ENCODE measurements around the gene RAB34.

Gene RAB34

GRCh38 chr17:28675980-28676379 is 41.7 kb downstream of the RAB34 start:
- Histone ChIP-seq H3K4me3 (ENCODE audit: severe bottlenecking) (no peak overlapping the region), H3K27ac (ENCODE audit: poor library complexity, severe bottlenecking) (no peak overlapping the region), H3K27me3 (ENCODE audit: insufficient read depth, poor library complexity, severe bottlenecking) (no peaks in the 10 kb centered on the region), H3K9me3 (ENCODE audit: severe bottlenecking) (no peaks in the 10 kb centered on the region), H3K4me1 (ENCODE audit: insufficient read depth, poor library complexity, severe bottlenecking) (no peaks in the 10 kb centered on the region), H3K36me3 (ENCODE audit: low read depth) (peaks cover 97% of the 10 kb centered on the region)
- TF ChIP-seq, protein P1, sequence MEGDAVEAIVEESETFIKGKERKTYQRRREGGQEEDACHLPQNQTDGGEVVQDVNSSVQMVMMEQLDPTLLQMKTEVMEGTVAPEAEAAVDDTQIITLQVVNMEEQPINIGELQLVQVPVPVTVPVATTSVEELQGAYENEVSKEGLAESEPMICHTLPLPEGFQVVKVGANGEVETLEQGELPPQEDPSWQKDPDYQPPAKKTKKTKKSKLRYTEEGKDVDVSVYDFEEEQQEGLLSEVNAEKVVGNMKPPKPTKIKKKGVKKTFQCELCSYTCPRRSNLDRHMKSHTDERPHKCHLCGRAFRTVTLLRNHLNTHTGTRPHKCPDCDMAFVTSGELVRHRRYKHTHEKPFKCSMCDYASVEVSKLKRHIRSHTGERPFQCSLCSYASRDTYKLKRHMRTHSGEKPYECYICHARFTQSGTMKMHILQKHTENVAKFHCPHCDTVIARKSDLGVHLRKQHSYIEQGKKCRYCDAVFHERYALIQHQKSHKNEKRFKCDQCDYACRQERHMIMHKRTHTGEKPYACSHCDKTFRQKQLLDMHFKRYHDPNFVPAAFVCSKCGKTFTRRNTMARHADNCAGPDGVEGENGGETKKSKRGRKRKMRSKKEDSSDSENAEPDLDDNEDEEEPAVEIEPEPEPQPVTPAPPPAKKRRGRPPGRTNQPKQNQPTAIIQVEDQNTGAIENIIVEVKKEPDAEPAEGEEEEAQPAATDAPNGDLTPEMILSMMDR (IDR thresholded peaks at IDR 0.05; ENCODE audit: poor library complexity, severe bottlenecking) = peak; percentile 76
- DNase-seq (ENCODE audit: low spot score) (no peak), ATAC-seq (ENCODE audit: low read depth) (peak; percentile 71)

DNA sequence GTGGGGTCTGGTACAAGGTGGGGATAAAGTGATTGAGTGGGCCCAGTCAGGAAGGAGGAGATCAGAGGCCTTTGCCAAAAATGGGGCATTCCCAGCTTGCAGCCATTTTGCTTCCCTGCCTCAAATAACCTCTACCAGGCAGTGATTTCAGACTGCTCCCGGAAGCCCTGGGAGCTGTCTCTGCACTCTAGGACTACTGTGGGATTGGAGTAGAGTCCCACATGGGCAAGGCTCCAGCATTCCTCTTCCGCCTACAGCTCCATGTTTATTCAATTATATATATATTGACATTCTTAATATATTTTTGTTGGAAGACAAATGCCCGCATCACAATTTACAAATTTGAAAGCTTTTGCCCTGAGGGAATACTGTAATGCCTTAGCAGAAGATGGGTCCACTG is 42.2 kb downstream of the RAB34 start:
- DNase-seq (ENCODE audit: low spot score) = no peak
- TF ChIP-seq, protein P1 (IDR thresholded peaks at IDR 0.05; ENCODE audit: poor library complexity, severe bottlenecking) = no peak
- H3K9me3 ChIP-seq (ENCODE audit: severe bottlenecking) = no peaks in the 10 kb centered on the region
- no peak overlapping the region for H3K4me3 ChIP-seq (ENCODE audit: severe bottlenecking)
- H3K4me1 ChIP-seq (ENCODE audit: insufficient read depth, poor library complexity, severe bottlenecking) = no peaks in the 10 kb centered on the region
- ATAC-seq (ENCODE audit: low read depth) = no peak
- no peaks in the 10 kb centered on the region for H3K27me3 ChIP-seq (ENCODE audit: insufficient read depth, poor library complexity, severe bottlenecking)
- no peak overlapping the region for H3K27ac ChIP-seq (ENCODE audit: poor library complexity, severe bottlenecking)
- peaks cover 97% of the 10 kb centered on the region for H3K36me3 ChIP-seq (ENCODE audit: low read depth)

GRCh38 chr17:28669918-28670317 is 47.8 kb downstream of the RAB34 start:
- Histone ChIP-seq H3K4me3 (ENCODE audit: severe bottlenecking) (no peak overlapping the region), H3K27me3 (ENCODE audit: insufficient read depth, poor library complexity, severe bottlenecking) (no peaks in the 10 kb centered on the region), H3K9me3 (ENCODE audit: severe bottlenecking) (no peaks in the 10 kb centered on the region), H3K36me3 (ENCODE audit: low read depth) (peaks cover 91% of the 10 kb centered on the region), H3K27ac (ENCODE audit: poor library complexity, severe bottlenecking) (no peak overlapping the region), H3K4me1 (ENCODE audit: insufficient read depth, poor library complexity, severe bottlenecking) (no peaks in the 10 kb centered on the region)
- TF ChIP-seq, protein P1 (IDR thresholded peaks at IDR 0.05; ENCODE audit: poor library complexity, severe bottlenecking) = no peak
- no peak for ATAC-seq (ENCODE audit: low read depth)
- DNase-seq (ENCODE audit: low spot score) = no peak

- no peaks in the 10 kb centered on the region for H3K27me3 ChIP-seq (ENCODE audit: insufficient read depth, poor library complexity, severe bottlenecking)
- no peak overlapping the region for H3K27ac ChIP-seq (ENCODE audit: poor library complexity, severe bottlenecking)
- peaks cover 7% of the 10 kb centered on the region for H3K4me1 ChIP-seq (ENCODE audit: insufficient read depth, poor library complexity, severe bottlenecking)
- H3K4me3 ChIP-seq (ENCODE audit: severe bottlenecking) = no peak overlapping the region
- H3K9me3 ChIP-seq (ENCODE audit: severe bottlenecking) = no peaks in the 10 kb centered on the region
- H3K36me3 ChIP-seq (ENCODE audit: low read depth) = peaks cover 88% of the 10 kb centered on the region
- TF ChIP-seq, protein P1 (IDR thresholded peaks at IDR 0.05; ENCODE audit: poor library complexity, severe bottlenecking) = no peak
- DNase-seq (ENCODE audit: low spot score) (no peak), ATAC-seq (ENCODE audit: low read depth) (no peak)
These were observed 49.8 kb downstream of the RAB34 start for GRCh38 chr17:28667870-28668269.

DNA sequence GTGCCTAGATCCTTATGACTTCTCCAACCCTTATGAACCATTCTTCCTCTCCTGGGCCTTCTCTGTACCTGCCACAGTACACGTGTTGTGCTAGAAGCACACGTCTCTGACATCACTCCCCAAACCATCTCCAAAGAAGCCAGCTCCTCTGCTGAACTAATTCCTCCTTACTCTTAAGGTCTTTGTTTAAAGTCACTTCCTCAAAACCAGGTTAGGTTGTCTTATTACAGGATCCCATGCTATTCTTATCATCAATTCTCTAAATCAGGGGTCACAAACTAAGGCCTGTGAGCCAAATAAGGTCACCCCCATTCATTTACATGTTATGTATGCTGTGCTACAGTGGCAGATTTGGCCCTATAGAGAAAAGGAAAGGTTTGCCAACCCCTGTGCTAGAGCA is 51.7 kb downstream of the RAB34 start:
- Histone ChIP-seq H3K9me3 (ENCODE audit: severe bottlenecking) (no peaks in the 10 kb centered on the region), H3K4me3 (ENCODE audit: severe bottlenecking) (no peak overlapping the region), H3K27me3 (ENCODE audit: insufficient read depth, poor library complexity, severe bottlenecking) (no peaks in the 10 kb centered on the region), H3K36me3 (ENCODE audit: low read depth) (peaks cover 70% of the 10 kb centered on the region), H3K27ac (ENCODE audit: poor library complexity, severe bottlenecking) (no peak overlapping the region), H3K4me1 (ENCODE audit: insufficient read depth, poor library complexity, severe bottlenecking) (peaks cover 8% of the 10 kb centered on the region)
- TF ChIP-seq, protein P1 (IDR thresholded peaks at IDR 0.05; ENCODE audit: poor library complexity, severe bottlenecking) = no peak
- DNase-seq (ENCODE audit: low spot score) (no peak), ATAC-seq (ENCODE audit: low read depth) (no peak)
